Central memory CD4-positive, alpha-beta T cell (primary cell): ENCODE measurements around the gene SLC12A1.

Experiments
- DNase-seq: peaks from one replicate; pipeline ENCODE4 v3.0.0; 2022
- total RNA-seq, 3 experiments: gene quantifications; one replicate each; lab custom pipeline; 2026; lab: John Stamatoyannopoulos, UW

SLC12A1 gene
- 0 to 0.11 (median 0) reads per million in 3 experiments for total RNA-seq

DNA sequence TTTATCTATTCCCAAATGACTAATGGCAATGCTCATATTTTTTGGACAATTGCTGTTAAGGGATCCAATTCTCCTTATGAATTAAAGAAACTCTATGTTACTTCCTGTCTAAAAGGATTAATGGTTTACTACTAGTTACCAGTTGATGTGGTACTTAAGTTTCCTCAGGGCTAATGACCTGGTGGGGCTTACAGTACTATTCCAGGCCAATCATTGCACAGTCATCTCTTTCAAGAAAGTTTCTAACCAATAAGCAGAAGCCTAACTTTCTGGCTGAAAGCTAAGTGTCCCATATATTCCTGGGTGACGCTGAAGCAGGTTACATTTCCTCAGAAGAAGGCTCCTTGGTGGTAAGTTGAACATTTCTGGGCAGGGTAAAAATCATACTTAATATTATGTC lies at the start of gene SLC12A1:
Gene SLC12A1 (plus strand): TSS at position 322 of the 400 bp plus-strand sequence. CDS start 1,418 bp downstream, outside the sequence.
- no peak for DNase-seq

GRCh38 chr15:48168616-48169015 lies 37.5 kb upstream of the SLC12A1 start:
- DNase-seq = no peak

- DNase-seq = no peak
Observed at GRCh38 chr15:48170981-48171380, 35.1 kb upstream of the SLC12A1 start.

GRCh38 chr15:48175126-48175525 lies 31.0 kb upstream of the SLC12A1 start:
- no peak for DNase-seq

DNA sequence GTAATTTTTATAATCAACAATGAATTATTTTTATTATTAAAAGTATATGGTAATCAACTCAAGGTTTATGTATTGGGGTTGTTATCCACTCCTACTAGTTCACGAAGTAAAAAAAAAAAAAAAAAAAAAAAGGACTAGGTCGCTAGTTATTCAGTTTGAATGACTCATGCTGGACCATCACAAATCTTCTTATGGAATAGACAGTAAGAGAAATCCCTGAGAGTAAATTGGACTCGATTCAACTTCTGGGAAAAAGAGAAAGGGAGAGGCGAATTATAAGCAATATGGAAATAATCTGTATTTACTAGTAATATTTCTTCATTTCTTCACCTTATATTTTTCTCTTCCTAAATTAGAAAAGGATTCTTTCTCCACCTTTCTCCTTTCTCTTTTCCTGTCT lies 30.0 kb upstream of the SLC12A1 start:
- no peak for DNase-seq

DNA sequence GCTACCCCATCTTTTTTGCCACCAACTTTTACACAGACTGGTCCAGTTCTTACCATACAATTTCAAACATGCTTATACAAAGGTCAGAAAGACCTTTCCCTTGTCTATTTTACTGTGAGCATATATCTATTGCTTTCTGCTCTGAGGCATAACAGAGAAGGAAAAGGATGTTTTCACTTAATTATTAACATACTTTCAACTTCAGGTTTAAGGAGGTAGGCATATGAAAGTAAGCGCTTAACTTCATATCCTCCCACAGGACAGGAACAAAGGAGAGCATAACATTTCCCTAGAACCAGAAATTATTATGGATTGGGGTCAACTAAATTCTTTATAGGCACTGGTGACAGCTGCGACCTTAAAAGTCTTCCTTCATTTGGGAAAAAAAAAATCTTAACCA lies 29.1 kb upstream of the SLC12A1 start:
- DNase-seq = no peak

DNA sequence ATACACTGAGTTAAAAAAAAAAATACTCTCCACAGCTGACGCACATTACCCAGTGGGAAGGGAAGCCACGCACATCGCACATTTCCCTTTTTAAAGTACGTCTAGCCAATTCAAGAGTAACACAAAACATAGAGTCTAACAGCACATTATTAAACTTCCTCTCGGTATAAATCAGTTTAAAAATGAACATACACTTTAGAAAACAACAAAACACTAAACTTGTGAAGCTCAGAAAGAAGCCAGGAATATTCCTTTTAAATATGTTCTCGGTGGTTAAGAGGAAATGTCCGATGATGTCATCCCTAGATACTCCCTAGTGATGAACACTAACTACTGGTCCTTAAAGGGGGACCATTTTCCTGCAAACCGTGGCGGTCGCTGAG lies 28.7 kb upstream of the SLC12A1 start:
- peak; percentile 29 for DNase-seq

GRCh38 chr15:48177766-48178647 lies 28.1 kb upstream of the SLC12A1 start, which contains the start of gene MYEF2:
TSS of gene MYEF2 (minus strand) at chr15:48178295. CDS start at chr15:48178237, 58 bp downstream.
- DNase-seq = peak; percentile 56

- no peak for DNase-seq
Observed at GRCh38 chr15:48178648-48178931, 27.5 kb upstream of the SLC12A1 start.

DNA sequence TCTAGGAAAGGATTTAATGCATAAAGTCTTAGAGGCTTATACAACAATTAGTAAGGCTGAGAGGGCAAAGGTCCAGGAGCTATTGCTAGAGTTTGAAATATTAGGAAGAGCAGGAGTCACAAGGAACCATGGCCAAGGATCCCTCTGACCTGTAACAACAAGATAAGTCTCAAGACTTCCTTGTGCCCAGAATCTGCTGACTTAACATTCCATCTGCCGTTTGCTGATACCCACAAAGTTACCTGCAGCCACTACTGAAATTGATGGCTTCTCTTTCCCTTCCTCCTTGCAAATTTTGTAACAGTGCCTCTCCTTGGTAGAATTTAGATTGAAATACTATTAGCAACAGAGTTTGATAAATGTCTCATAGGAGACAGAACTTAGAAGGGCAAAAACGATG lies 23.4 kb upstream of the SLC12A1 start:
- DNase-seq = no peak

DNA sequence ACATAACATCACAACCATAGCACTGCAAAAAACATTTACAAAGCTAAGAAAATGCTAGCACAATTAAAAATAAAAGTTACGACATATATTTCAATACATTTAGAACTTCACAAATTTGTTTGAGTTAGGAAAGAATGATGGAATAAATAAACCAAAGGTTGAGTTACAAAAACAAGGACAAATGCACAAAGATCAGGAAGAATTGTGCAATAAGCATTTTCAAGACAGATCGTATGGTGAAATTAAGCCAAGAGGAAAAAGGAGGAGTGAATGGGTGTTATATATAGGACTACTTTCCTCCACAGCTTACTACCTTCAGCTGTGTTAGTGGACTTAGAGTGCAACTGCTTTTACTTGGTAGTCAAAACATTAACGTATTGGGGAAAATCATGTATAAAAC lies 20.6 kb upstream of the SLC12A1 start:
- DNase-seq = no peak

DNA sequence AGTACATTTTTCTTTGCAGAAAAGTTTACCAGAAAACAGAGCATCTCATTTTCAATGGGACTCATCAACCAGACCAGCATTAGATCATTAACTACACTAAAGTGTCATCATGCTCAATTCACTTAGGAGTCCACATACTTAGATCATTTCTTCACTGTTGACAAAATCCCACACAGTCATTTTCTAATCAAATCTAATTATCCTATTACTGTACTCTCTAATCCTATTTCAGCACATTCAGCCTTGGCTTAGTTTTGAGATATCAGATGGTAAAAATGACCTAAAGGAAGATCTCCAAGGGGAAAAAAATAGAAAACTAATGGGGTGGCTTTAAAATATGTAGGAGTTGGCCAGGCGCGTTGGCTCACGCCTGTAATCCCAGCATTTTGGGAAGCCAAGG lies 19.8 kb upstream of the SLC12A1 start:
- DNase-seq = no peak

DNA sequence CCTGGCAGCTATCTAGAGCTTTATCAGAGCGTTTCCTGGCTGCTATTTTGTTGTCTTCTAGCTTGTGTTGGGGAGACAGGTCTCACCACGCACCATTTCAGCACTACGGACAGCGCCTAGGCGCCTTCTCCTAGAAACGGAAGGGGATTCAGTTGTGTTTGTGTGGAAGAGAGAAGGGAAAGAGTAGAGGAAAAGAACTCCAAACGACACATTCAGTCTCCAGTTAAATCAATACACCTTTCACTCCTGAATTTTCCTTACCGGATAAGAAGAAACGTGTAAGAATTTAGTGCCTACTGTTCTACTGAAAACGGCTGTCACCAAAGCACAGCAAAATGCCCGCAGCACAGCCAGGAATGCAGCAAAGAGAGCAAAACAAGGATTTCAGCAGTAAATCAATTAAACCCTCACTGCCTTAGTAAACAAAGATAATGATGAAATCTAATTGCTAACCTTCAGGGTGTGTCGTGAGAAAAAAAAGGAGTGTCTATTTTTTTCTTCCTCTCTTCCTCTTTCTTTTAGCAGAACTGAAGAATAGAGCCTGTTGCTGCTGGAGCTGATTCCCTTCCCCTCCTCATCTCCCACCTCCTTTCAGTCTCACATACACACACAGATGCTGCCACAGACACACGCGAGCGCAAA lies 15.0 kb upstream of the SLC12A1 start:
- no peak for DNase-seq

GRCh38 chr15:48191574-48192225 lies 14.4 kb upstream of the SLC12A1 start, which contains the start of gene CTXN2:
TSS of gene CTXN2 (plus strand) at chr15:48191665. CDS start at chr15:48201301, 9,636 bp downstream.
- no peak for DNase-seq

DNA sequence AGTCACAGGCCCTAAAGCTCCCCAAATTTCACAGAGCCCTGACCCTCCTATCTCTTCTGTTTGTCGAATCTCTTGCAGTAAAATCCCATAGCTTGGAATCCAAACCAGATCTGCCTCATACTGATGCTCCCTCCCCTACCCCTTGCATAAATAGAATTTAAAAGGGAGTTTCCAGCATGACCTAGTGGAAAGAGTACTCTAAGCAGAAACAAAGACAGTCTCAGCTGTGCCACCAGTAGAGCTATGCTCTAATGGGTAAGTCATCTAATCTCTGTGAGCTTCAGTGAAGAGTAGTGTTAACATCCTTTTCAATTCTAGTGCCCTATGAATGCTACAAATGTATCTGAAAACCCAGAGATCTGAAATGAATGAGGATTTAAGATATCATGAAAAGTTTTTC lies 4.0 kb upstream of the SLC12A1 start:
- no peak for DNase-seq

DNA sequence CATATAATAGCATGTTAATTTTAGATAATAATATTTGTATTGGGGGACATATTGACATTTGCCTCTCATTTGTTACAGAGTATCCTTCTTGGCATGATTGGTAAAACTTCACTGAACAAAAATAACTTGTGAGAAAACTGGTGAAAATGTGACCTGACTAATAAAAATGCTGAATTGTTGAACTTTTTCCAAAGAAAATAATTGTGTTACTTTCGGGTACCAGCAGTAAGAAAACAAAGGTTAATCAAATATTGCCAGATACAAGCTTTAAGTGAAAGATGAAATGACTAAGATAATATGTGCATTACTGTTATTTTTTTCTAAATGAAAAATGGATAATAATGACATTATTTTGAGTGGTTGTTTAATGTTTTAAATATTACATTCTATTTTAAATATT lies 15.2 kb downstream of the SLC12A1 start:
- no peak for DNase-seq

DNA sequence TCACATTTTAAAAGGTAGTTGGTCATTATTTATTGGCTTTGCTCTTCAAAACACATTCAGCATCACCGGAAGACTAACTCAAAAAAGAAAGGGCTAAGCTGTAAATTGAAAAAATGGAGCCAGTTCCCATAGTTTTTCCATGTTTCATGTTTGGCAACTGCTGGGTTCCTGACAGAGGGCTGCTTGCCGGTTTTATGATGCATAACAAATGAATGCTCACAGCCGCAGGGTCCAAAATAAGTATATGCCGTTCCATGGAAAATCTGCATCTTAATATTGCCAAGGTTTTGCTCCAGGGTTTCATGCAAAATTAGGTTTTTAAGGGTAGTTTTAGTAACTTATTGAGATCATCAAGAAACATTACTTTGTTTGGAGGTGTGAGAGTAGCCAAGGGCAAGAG lies 15.8 kb downstream of the SLC12A1 start:
- no peak for DNase-seq

GRCh38 chr15:48222627-48223026 lies 16.5 kb downstream of the SLC12A1 start:
- DNase-seq = no peak

DNA sequence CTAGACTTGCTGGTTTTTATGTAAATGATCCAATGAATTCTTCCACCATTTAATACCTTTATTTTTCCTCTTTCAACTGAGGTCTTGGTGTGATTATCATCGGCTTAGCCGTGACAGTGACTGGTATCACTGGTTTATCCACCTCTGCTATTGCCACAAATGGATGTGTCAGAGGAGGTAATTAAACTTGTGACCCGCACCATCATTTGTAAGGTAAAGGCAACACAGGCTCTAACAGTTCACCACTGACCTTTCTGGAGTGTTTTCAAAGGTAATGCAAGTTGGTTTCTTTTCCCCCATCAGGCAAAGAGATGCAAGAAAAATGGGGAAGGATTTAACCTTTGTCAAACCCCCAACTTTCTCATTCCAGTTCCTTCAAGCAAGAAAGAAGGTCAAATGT lies 19.7 kb downstream of the SLC12A1 start:
- DNase-seq = no peak

DNA sequence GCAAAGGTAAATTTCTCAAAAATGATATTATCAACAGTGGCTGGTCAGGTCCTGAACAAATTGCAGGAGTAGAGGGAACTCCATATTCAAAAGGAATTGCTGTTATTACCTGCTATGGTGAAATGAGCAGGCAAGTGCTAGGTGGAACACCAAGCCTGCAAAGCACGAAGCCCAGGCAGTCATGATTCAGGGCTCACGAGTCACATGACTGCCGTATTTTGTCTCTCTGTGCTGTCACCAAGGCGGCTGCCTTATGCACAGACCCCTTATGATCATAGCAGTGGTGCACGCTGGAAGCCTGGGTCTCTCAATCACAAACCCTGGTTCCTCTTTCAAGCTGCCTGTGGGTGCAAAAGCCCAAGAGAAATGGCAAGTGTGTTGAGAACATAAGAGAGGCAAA lies 24.4 kb downstream of the SLC12A1 start:
- DNase-seq = no peak

DNA sequence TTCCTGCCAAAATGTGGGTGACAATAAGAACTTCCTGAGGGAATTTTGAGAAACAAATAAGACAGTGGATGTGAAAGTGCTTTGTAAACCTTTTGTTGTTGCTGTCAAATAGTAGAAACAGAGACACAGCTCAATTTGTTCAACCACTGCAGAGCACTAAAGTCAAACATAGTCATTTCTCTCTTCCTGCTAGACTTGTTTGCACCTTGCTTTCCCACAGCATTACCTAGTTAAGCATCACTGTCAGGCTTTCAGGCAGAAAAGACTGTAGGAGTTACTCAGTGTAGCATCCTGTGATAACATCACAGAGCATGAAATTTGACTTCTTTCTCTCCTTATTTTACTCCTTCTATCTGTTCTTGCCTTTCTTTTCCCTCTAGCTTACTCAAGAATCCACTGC lies 27.1 kb downstream of the SLC12A1 start:
- DNase-seq = no peak

DNA sequence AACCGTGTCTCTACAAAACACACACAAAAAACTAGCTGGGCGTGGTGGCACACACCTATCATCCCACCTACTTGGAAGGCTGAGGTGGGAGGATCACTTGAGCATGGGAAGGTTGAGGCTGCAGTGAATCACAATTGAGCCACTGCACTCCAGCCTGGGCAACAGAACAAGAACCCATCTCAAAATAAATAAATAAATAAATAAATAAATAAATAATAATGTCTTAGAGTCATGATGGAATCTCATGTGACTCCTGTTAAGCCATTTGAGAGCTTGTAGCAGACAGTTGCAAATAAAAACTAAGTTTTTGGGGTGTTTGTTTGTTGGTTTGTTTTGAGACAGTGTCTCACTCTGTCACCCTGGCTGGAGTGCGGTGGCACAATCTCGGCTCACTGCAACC lies 33.2 kb downstream of the SLC12A1 start:
- DNase-seq = no peak

GRCh38 chr15:48242015-48242414 lies 35.9 kb downstream of the SLC12A1 start:
- no peak for DNase-seq

DNA sequence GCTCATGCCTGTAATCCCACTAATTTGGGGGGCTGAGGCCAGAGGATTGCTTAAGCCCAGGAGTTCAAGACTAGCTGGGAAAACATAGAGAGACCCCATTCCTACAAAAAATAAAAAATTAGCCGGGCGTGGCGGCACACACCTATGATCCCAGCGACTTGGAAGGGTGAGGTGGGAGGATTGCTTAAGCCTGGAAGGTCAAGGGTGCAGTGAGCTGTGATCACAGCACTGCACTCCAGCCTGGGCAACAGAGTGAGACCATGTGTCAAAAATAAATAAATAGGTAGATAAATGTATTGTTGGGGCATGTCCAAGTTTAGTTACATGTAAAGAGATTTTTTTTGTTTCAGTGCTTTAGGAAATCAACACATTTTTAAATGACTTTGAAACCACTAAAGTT lies 36.4 kb downstream of the SLC12A1 start:
- no peak for DNase-seq
